ENCODE results near the gene NKX1-1. TPM values are rescaled to one million over a fixed set of nuclear protein-coding genes. Genes with fewer than 3 reads are reported as not detected.

NKX1-1 gene
- total RNA-seq, 1 experiment from 2014 or later, result not detected

- POLR2A ChIA-PET, result no interaction called here
Observed at GRCh38 chr4:1427010-1427409, 20.8 kb upstream of the NKX1-1 start.

More at GRCh38 chr4:1427010-1427409, 20.8 kb upstream of the NKX1-1 start:
- Mint-ChIP-seq H3K4me3 (no peak overlapping the region), H3K27ac (no peak overlapping the region), H3K9me3 (no peaks in the 10 kb centered on the region), H3K4me1 (no peaks in the 10 kb centered on the region), H3K27me3 (ENCODE audit: low read depth) (no peaks in the 10 kb centered on the region), H3K36me3 (no peaks in the 10 kb centered on the region)
- no peak for TF ChIP-seq SMAD4 (CRISPR knock-in tag; IDR thresholded peaks at IDR 0.05)
- no peak for TF ChIP-seq TEAD1 (CRISPR knock-in tag; IDR thresholded peaks at IDR 0.05)
- TF ChIP-seq, protein P1, sequence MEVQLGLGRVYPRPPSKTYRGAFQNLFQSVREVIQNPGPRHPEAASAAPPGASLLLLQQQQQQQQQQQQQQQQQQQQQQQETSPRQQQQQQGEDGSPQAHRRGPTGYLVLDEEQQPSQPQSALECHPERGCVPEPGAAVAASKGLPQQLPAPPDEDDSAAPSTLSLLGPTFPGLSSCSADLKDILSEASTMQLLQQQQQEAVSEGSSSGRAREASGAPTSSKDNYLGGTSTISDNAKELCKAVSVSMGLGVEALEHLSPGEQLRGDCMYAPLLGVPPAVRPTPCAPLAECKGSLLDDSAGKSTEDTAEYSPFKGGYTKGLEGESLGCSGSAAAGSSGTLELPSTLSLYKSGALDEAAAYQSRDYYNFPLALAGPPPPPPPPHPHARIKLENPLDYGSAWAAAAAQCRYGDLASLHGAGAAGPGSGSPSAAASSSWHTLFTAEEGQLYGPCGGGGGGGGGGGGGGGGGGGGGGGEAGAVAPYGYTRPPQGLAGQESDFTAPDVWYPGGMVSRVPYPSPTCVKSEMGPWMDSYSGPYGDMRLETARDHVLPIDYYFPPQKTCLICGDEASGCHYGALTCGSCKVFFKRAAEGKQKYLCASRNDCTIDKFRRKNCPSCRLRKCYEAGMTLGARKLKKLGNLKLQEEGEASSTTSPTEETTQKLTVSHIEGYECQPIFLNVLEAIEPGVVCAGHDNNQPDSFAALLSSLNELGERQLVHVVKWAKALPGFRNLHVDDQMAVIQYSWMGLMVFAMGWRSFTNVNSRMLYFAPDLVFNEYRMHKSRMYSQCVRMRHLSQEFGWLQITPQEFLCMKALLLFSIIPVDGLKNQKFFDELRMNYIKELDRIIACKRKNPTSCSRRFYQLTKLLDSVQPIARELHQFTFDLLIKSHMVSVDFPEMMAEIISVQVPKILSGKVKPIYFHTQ (CRISPR knock-in tag; IDR thresholded peaks at IDR 0.05), result no peak
- TF ChIP-seq E2F4 (CRISPR knock-in tag; IDR thresholded peaks at IDR 0.05; ENCODE audit: borderline replicate concordance, low read depth), result no peak
- no peak for TF ChIP-seq ZNF219 (CRISPR knock-in tag; IDR thresholded peaks at IDR 0.05; ENCODE audit: borderline replicate concordance)
- TF ChIP-seq CREB1 (CRISPR knock-in tag; IDR thresholded peaks at IDR 0.05), result no peak
- no peak for TF ChIP-seq ZNF416 (CRISPR knock-in tag; IDR thresholded peaks at IDR 0.05)
- no peak for TF ChIP-seq NR2C2 (CRISPR knock-in tag; IDR thresholded peaks at IDR 0.05)
- TF ChIP-seq KAT7 (CRISPR knock-in tag; IDR thresholded peaks at IDR 0.05; ENCODE audit: borderline replicate concordance), result no peak
- TF ChIP-seq, protein P2, sequence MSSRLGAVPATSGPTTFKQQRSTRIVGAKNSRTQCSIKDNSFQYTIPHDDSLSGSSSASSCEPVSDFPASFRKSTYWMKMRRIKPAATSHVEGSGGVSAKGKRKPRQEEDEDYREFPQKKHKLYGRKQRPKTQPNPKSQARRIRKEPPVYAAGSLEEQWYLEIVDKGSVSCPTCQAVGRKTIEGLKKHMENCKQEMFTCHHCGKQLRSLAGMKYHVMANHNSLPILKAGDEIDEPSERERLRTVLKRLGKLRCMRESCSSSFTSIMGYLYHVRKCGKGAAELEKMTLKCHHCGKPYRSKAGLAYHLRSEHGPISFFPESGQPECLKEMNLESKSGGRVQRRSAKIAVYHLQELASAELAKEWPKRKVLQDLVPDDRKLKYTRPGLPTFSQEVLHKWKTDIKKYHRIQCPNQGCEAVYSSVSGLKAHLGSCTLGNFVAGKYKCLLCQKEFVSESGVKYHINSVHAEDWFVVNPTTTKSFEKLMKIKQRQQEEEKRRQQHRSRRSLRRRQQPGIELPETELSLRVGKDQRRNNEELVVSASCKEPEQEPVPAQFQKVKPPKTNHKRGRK (CRISPR knock-in tag; IDR thresholded peaks at IDR 0.05; ENCODE audit: borderline replicate concordance), result no peak
- no peak for TF ChIP-seq TEAD4 (CRISPR knock-in tag; IDR thresholded peaks at IDR 0.05)
- no peak for TF ChIP-seq HMGXB4 (CRISPR knock-in tag; IDR thresholded peaks at IDR 0.05)
- TF ChIP-seq, protein P3, sequence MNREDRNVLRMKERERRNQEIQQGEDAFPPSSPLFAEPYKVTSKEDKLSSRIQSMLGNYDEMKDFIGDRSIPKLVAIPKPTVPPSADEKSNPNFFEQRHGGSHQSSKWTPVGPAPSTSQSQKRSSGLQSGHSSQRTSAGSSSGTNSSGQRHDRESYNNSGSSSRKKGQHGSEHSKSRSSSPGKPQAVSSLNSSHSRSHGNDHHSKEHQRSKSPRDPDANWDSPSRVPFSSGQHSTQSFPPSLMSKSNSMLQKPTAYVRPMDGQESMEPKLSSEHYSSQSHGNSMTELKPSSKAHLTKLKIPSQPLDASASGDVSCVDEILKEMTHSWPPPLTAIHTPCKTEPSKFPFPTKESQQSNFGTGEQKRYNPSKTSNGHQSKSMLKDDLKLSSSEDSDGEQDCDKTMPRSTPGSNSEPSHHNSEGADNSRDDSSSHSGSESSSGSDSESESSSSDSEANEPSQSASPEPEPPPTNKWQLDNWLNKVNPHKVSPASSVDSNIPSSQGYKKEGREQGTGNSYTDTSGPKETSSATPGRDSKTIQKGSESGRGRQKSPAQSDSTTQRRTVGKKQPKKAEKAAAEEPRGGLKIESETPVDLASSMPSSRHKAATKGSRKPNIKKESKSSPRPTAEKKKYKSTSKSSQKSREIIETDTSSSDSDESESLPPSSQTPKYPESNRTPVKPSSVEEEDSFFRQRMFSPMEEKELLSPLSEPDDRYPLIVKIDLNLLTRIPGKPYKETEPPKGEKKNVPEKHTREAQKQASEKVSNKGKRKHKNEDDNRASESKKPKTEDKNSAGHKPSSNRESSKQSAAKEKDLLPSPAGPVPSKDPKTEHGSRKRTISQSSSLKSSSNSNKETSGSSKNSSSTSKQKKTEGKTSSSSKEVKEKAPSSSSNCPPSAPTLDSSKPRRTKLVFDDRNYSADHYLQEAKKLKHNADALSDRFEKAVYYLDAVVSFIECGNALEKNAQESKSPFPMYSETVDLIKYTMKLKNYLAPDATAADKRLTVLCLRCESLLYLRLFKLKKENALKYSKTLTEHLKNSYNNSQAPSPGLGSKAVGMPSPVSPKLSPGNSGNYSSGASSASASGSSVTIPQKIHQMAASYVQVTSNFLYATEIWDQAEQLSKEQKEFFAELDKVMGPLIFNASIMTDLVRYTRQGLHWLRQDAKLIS (CRISPR knock-in tag; IDR thresholded peaks at IDR 0.05; ENCODE audit: borderline replicate concordance), result no peak
- TF ChIP-seq, protein P4, sequence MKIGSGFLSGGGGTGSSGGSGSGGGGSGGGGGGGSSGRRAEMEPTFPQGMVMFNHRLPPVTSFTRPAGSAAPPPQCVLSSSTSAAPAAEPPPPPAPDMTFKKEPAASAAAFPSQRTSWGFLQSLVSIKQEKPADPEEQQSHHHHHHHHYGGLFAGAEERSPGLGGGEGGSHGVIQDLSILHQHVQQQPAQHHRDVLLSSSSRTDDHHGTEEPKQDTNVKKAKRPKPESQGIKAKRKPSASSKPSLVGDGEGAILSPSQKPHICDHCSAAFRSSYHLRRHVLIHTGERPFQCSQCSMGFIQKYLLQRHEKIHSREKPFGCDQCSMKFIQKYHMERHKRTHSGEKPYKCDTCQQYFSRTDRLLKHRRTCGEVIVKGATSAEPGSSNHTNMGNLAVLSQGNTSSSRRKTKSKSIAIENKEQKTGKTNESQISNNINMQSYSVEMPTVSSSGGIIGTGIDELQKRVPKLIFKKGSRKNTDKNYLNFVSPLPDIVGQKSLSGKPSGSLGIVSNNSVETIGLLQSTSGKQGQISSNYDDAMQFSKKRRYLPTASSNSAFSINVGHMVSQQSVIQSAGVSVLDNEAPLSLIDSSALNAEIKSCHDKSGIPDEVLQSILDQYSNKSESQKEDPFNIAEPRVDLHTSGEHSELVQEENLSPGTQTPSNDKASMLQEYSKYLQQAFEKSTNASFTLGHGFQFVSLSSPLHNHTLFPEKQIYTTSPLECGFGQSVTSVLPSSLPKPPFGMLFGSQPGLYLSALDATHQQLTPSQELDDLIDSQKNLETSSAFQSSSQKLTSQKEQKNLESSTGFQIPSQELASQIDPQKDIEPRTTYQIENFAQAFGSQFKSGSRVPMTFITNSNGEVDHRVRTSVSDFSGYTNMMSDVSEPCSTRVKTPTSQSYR (CRISPR knock-in tag; IDR thresholded peaks at IDR 0.05), result no peak
- TF ChIP-seq E2F1 (CRISPR knock-in tag; IDR thresholded peaks at IDR 0.05), result no peak
- TF ChIP-seq CREM (CRISPR knock-in tag; IDR thresholded peaks at IDR 0.05), result no peak
- no peak for TF ChIP-seq TCF7 (CRISPR knock-in tag; IDR thresholded peaks at IDR 0.05; ENCODE audit: low read depth)
- TF ChIP-seq, protein P5, sequence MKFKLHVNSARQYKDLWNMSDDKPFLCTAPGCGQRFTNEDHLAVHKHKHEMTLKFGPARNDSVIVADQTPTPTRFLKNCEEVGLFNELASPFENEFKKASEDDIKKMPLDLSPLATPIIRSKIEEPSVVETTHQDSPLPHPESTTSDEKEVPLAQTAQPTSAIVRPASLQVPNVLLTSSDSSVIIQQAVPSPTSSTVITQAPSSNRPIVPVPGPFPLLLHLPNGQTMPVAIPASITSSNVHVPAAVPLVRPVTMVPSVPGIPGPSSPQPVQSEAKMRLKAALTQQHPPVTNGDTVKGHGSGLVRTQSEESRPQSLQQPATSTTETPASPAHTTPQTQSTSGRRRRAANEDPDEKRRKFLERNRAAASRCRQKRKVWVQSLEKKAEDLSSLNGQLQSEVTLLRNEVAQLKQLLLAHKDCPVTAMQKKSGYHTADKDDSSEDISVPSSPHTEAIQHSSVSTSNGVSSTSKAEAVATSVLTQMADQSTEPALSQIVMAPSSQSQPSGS (CRISPR knock-in tag; IDR thresholded peaks at IDR 0.05; ENCODE audit: borderline replicate concordance, low read depth), result no peak
- DNase-seq (ENCODE audit: low spot score), result no peak
- ATAC-seq, result no peak
- CTCF ChIA-PET, result no interaction called here
